ENCODE data around the gene RMDN2. TPM values are rescaled to one million over a fixed set of nuclear protein-coding genes. Genes with fewer than 3 reads are reported as not detected.

Gene RMDN2
- total RNA-seq, 1 experiment from 2014 or later: 3.0 TPM

- TF ChIP-seq AR (CRISPR knock-in tag; IDR thresholded peaks at IDR 0.05): no peak
- no peak for TF ChIP-seq E2F1 (CRISPR knock-in tag; IDR thresholded peaks at IDR 0.05)
- TF ChIP-seq NFE2L1 (CRISPR knock-in tag; IDR thresholded peaks at IDR 0.05): no peak
- no peak for TF ChIP-seq USF1 (CRISPR knock-in tag; IDR thresholded peaks at IDR 0.05)
Measured at GRCh38 chr2:37915773-37916172, 9.3 kb upstream of the RMDN2 start (continued).

- Mint-ChIP-seq H3K4me3 (no peak overlapping the region), H3K9me3 (no peaks in the 10 kb centered on the region), H3K4me1 (peaks cover 4% of the 10 kb centered on the region), H3K27me3 (ENCODE audit: low read depth) (no peaks in the 10 kb centered on the region), H3K36me3 (no peaks in the 10 kb centered on the region), H3K27ac (no peak overlapping the region)
- TF ChIP-seq E2F4 (CRISPR knock-in tag; IDR thresholded peaks at IDR 0.05; ENCODE audit: borderline replicate concordance, low read depth) (no peak), ATF6 (CRISPR knock-in tag; IDR thresholded peaks at IDR 0.05) (no peak)
- POLR2A ChIA-PET: no interaction called here
- DNase-seq (ENCODE audit: low spot score) (no peak), ATAC-seq (no peak)
- CTCF ChIA-PET: no interaction called here
Measured at GRCh38 chr2:37916512-37917082, 8.5 kb upstream of the RMDN2 start.

- Mint-ChIP-seq H3K9me3 (no peaks in the 10 kb centered on the region), H3K4me1 (peaks cover 8% of the 10 kb centered on the region), H3K27me3 (ENCODE audit: low read depth) (no peaks in the 10 kb centered on the region), H3K36me3 (no peaks in the 10 kb centered on the region), H3K4me3 (no peak overlapping the region), H3K27ac (no peak overlapping the region)
- ChIA-PET POLR2A (no interaction called here), CTCF (no interaction called here)
- ATAC-seq (no peak), DNase-seq (ENCODE audit: low spot score) (no peak)
- no peak for TF ChIP-seq CTCF (IDR thresholded peaks at IDR 0.05)
- no peak for TF ChIP-seq E2F1 (CRISPR knock-in tag; IDR thresholded peaks at IDR 0.05)
- TF ChIP-seq ZNF317 (CRISPR knock-in tag; IDR thresholded peaks at IDR 0.05; ENCODE audit: borderline replicate concordance, low read depth): no peak
- TF ChIP-seq ZNF396 (CRISPR knock-in tag; IDR thresholded peaks at IDR 0.05; ENCODE audit: borderline replicate concordance): no peak
- TF ChIP-seq ERG (CRISPR knock-in tag; IDR thresholded peaks at IDR 0.05): no peak
- no peak for TF ChIP-seq GABPB1 (CRISPR knock-in tag; IDR thresholded peaks at IDR 0.05)
- TF ChIP-seq TP53 (CRISPR knock-in tag; IDR thresholded peaks at IDR 0.05): no peak
- no peak for TF ChIP-seq MYBL2 (CRISPR knock-in tag; IDR thresholded peaks at IDR 0.05)
- TF ChIP-seq E2F5 (CRISPR knock-in tag; IDR thresholded peaks at IDR 0.05): no peak
- TF ChIP-seq EMX1 (CRISPR knock-in tag; IDR thresholded peaks at IDR 0.05): no peak
- TF ChIP-seq SP1 (CRISPR knock-in tag; conservative IDR thresholded peaks at IDR 0.05): no peak
Measured at GRCh38 chr2:37917281-37918228, 7.5 kb upstream of the RMDN2 start.
